Right lobe of liver (tissue), 4 donors: Measurements from ENCODE around the gene FSD2.
"Not testable (repeated sequence)": the region's sequence is repeated elsewhere in the genome, so short reads cannot be mapped to it uniquely, and the experiment has no call there.

Source experiments
- POLR2A ChIP-seq: fragments of 450-650 bp; IDR thresholded peaks from one replicate; pipeline ENCODE4 v1.6.1; 2017; ENCODE audit warnings: antibody characterized with exemption, mild to moderate bottlenecking
- TF ChIP-seq, protein P1 (sequence below), 4 donors: fragments of 200-600 bp in 3 of 4; fragments of 450-650 bp in 1 of 4; IDR thresholded peaks; one replicate each; pipeline versions ENCODE4 v1.5.1 to v1.8.0; 2016 to 2022; ENCODE audit warnings: antibody characterized with exemption in 4 of 4, mild to moderate bottlenecking in 2 of 4
- donor health status: DM: no; HTN: no; CAD: no.
- donor health status: DM: no; HTN: no; CAD: no.
- donor health status: DM: no; HTN: yes; CAD: no.

DNA sequence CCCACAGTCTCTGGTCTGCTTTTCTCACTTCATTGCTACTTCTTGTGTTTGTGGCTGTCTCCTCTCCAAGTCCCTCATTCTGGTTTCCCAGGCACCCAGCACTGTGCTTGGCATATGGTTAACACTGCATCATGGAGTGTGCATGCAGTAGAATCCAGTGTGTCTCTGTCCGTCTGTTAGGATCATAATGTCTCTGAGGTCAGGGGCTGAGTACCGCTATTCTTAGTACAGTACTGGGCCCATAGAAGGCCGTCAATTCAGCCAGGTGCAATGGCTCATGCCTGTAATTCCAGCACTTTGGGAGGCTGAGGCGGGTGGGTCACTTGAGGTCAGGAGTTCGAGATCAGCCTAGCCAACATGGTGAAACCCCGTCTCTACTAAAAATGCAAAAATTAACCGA, 39.7 kb downstream of the FSD2 start:
- TF ChIP-seq, protein P1, sequence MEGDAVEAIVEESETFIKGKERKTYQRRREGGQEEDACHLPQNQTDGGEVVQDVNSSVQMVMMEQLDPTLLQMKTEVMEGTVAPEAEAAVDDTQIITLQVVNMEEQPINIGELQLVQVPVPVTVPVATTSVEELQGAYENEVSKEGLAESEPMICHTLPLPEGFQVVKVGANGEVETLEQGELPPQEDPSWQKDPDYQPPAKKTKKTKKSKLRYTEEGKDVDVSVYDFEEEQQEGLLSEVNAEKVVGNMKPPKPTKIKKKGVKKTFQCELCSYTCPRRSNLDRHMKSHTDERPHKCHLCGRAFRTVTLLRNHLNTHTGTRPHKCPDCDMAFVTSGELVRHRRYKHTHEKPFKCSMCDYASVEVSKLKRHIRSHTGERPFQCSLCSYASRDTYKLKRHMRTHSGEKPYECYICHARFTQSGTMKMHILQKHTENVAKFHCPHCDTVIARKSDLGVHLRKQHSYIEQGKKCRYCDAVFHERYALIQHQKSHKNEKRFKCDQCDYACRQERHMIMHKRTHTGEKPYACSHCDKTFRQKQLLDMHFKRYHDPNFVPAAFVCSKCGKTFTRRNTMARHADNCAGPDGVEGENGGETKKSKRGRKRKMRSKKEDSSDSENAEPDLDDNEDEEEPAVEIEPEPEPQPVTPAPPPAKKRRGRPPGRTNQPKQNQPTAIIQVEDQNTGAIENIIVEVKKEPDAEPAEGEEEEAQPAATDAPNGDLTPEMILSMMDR (IDR thresholded peaks at IDR 0.05): not testable (repeated sequence)
- TF ChIP-seq POLR2A: not testable (repeated sequence)
